ENCODE measurements around the gene OOEP.
A peak's percentile ranks its signal among the peaks of the same experiment; 100 is the strongest.

DNA sequence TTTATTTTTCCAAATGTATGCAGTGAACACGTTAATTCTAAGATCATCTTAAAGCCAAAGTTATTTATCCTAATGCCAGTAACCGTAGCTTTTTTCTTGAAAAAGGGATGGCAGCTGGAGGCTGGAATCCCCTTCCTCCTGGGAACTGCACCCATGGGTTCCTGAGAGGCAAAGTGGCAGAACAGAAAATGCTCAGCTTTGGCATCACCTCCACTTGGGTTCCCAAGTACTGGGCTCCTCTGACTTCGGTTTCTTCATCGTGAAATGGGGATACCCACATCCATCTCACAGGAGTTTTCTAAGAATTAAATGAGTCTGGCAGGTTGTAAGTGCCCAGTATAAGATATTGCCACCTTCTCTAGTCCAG lies 18.7 kb upstream of the OOEP start:
- TF ChIP-seq ZNF311 (tag by site-specific recombination; IDR thresholded peaks at IDR 0.05; ENCODE audit: borderline replicate concordance): no peak
- TF ChIP-seq ZNF157 (tag by site-specific recombination; IDR thresholded peaks at IDR 0.05): no peak
- TF ChIP-seq, protein P1, sequence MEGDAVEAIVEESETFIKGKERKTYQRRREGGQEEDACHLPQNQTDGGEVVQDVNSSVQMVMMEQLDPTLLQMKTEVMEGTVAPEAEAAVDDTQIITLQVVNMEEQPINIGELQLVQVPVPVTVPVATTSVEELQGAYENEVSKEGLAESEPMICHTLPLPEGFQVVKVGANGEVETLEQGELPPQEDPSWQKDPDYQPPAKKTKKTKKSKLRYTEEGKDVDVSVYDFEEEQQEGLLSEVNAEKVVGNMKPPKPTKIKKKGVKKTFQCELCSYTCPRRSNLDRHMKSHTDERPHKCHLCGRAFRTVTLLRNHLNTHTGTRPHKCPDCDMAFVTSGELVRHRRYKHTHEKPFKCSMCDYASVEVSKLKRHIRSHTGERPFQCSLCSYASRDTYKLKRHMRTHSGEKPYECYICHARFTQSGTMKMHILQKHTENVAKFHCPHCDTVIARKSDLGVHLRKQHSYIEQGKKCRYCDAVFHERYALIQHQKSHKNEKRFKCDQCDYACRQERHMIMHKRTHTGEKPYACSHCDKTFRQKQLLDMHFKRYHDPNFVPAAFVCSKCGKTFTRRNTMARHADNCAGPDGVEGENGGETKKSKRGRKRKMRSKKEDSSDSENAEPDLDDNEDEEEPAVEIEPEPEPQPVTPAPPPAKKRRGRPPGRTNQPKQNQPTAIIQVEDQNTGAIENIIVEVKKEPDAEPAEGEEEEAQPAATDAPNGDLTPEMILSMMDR (tag by site-specific recombination; IDR thresholded peaks at IDR 0.05): no peak
- TF ChIP-seq ZNF174 (tag by site-specific recombination; IDR thresholded peaks at IDR 0.05): no peak
- no peak for TF ChIP-seq ZNF529 (tag by site-specific recombination; IDR thresholded peaks at IDR 0.05; ENCODE audit: insufficient replicate concordance)
- no peak for TF ChIP-seq RBAK (tag by site-specific recombination; IDR thresholded peaks at IDR 0.05)
- no peak for TF ChIP-seq ZNF777 (tag by site-specific recombination; IDR thresholded peaks at IDR 0.05; ENCODE audit: borderline replicate concordance)
- TF ChIP-seq YY1 (tag by site-specific recombination; IDR thresholded peaks at IDR 0.05): no peak
- no peak for TF ChIP-seq ZNF211 (tag by site-specific recombination; IDR thresholded peaks at IDR 0.05; ENCODE audit: low read depth)
- no peak for TF ChIP-seq PBX3 (CRISPR knock-in tag; IDR thresholded peaks at IDR 0.05)
- TF ChIP-seq ZNF600 (tag by site-specific recombination; IDR thresholded peaks at IDR 0.05): peak; percentile 83
- no peak for TF ChIP-seq ZNF302 (tag by site-specific recombination; IDR thresholded peaks at IDR 0.05; ENCODE audit: low read depth)
